Tibial artery (tissue), 4 donors: ENCODE measurements around the gene ANKRD13B.

Experiments used
- DNase-seq, 2 donors: peaks; one replicate each; pipeline ENCODE4 v3.0.0-alpha.2; 2019
- H3K27ac ChIP-seq, 2 donors: fragments of 200-600 bp; sonication (generic) in 1 of 2; 1 replicate in 1 of 2; 2 replicates in 1 of 2; pipeline ENCODE4 v1.5.1; 2018 to 2019; ENCODE audit warnings: mild to moderate bottlenecking in 1 of 2
- H3K27me3 ChIP-seq, 2 donors: fragments of 200-600 bp; sonication (generic) in 1 of 2; one replicate each; pipeline versions ENCODE4 v1.5.1 to v1.6.0; 2016 to 2019
- H3K36me3 ChIP-seq, 3 donors: fragments of 200-600 bp; sonication (generic) in 2 of 3; one replicate each; pipeline ENCODE4 v1.5.1; 2016 to 2019; ENCODE audit warnings: mild to moderate bottlenecking in 2 of 3
- H3K4me1 ChIP-seq, 4 donors: fragments of 200-600 bp; sonication (generic) in 2 of 4; 1 replicate in 3 of 4; 2 replicates in 1 of 4; pipeline ENCODE4 v1.5.1; 2016 to 2019
- H3K4me3 ChIP-seq, 2 donors: fragments of 200-600 bp; sonication (generic) in 1 of 2; 1 replicate in 1 of 2; 2 replicates in 1 of 2; pipeline ENCODE4 v1.5.1; 2018 to 2019; ENCODE audit warnings: mild to moderate bottlenecking in 2 of 2
- H3K9me3 ChIP-seq, 3 donors: fragments of 200-600 bp; sonication (generic) in 1 of 3; one replicate each; pipeline ENCODE4 v1.5.1; 2016 to 2019
- intact Hi-C: fragments of 100-400 bp; cut with DNase I; formaldehyde crosslinking; loops from one replicate; pipeline ENCODE4 v1.15.0; 2023; ENCODE audit warnings: low total_unique reads
- TF ChIP-seq, protein P1 (sequence below), 2 experiments: fragments of 200-600 bp in 1 of 2; fragments of 450-650 bp in 1 of 2; IDR thresholded peaks; one replicate each; pipeline ENCODE4 v1.5.1; 2017 to 2019; ENCODE audit warnings: antibody characterized with exemption in 2 of 2, mild to moderate bottlenecking in 1 of 2, moderate library complexity in 1 of 2

Gene ANKRD13B

DNA sequence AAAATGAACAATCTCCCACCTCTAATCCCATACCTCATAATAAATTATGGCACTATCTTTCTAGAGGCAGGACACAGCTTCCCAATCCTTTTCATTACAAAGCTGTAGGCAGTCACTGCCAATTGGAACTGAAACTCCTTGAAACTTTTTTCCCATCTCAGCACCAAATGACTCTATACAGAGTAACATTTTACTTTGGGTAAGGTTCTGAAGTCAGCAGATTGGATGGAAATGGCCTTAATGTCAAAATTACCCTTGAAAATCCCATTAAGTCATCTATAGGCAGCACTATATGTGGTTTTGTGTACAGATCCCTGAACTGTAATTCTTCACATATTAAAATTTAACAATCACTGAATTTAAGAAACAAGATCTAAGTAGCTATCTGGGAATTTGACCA lies 60.0 kb downstream of the ANKRD13B start:
- no peak overlapping the region for H3K27ac ChIP-seq
- TF ChIP-seq, protein P1, sequence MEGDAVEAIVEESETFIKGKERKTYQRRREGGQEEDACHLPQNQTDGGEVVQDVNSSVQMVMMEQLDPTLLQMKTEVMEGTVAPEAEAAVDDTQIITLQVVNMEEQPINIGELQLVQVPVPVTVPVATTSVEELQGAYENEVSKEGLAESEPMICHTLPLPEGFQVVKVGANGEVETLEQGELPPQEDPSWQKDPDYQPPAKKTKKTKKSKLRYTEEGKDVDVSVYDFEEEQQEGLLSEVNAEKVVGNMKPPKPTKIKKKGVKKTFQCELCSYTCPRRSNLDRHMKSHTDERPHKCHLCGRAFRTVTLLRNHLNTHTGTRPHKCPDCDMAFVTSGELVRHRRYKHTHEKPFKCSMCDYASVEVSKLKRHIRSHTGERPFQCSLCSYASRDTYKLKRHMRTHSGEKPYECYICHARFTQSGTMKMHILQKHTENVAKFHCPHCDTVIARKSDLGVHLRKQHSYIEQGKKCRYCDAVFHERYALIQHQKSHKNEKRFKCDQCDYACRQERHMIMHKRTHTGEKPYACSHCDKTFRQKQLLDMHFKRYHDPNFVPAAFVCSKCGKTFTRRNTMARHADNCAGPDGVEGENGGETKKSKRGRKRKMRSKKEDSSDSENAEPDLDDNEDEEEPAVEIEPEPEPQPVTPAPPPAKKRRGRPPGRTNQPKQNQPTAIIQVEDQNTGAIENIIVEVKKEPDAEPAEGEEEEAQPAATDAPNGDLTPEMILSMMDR (IDR thresholded peaks at IDR 0.05), result no peak
- no peaks in the 10 kb centered on the region for H3K27me3 ChIP-seq
- no peak overlapping the region for H3K4me3 ChIP-seq
- H3K36me3 ChIP-seq, result peaks cover 0 to 11% (median 11%) of the 10 kb centered on the region in 3 donors
- DNase-seq, result no peak
- H3K4me1 ChIP-seq, result no peaks in the 10 kb centered on the region
- intact Hi-C loops, result no loop called here
- H3K9me3 ChIP-seq, result no peaks in the 10 kb centered on the region

DNA sequence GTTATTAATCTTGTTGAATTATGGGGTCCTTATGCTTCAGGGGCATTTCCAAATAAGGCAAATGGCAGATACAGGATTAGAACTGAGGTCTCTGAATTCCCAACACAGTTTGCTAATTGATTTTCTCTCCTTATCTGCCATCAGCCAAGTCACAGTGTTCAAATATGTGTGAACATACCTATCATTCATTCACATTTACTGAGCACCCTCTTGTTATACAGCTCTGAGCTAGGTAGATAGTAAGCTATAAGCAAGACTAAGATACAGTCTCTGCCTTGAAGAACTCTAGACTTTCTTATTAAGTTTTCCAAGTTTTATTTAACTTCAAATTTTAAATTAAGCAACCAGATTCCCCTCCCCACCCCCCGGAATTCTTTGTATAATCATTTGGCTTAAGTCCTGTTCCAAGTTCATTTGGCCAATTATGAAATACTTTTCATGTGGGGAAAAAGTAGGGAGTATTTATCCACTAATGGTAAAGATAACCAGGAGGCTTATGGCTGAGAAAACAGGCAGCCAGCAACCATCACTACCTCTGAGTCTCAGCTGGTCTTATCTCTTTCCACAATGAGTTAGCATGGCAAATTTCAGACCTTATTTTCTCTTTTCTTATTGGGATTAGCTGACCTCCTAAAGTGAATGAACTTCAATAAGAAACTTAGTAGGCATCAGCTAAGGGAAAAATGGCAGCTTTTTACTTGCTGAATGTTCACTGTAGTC lies 61.2 kb downstream of the ANKRD13B start:
- Histone ChIP-seq H3K4me1 (no peaks in the 10 kb centered on the region), H3K4me3 (no peak overlapping the region), H3K27me3 (no peaks in the 10 kb centered on the region), H3K9me3 (no peaks in the 10 kb centered on the region), H3K36me3 (peaks cover 0 to 11% (median 11%) of the 10 kb centered on the region in 3 donors), H3K27ac (no peak overlapping the region)
- intact Hi-C loops, result no loop called here
- DNase-seq, result no peak
- TF ChIP-seq, protein P1 (IDR thresholded peaks at IDR 0.05), result no peak

DNA sequence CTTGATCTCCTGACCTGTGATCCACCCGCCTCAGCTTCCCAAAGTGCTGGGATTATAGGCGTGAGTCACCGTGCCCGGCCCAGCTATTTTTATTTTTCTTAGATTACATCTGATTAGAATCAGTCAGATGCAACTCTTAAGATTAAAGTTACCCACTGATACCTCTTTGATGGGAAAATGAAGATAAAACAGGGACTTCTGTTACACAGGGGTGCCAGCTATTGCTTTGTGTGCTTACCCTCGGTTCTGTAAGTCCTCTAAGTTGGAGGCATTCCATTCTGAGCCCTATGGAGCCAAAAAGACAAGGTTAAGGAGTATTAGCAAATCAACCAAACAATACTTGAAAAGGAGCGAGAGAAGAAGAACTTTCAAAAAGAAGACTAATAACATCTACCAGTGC lies 62.4 kb downstream of the ANKRD13B start:
- intact Hi-C loops, result no loop called here
- no peak overlapping the region for H3K4me3 ChIP-seq
- TF ChIP-seq, protein P1 (IDR thresholded peaks at IDR 0.05), result no peak
- H3K27me3 ChIP-seq, result no peaks in the 10 kb centered on the region
- no peak overlapping the region for H3K27ac ChIP-seq
- no peak for DNase-seq
- H3K36me3 ChIP-seq, result peaks cover 0 to 11% (median 11%) of the 10 kb centered on the region in 3 donors
- H3K9me3 ChIP-seq, result no peaks in the 10 kb centered on the region
- no peaks in the 10 kb centered on the region for H3K4me1 ChIP-seq

DNA sequence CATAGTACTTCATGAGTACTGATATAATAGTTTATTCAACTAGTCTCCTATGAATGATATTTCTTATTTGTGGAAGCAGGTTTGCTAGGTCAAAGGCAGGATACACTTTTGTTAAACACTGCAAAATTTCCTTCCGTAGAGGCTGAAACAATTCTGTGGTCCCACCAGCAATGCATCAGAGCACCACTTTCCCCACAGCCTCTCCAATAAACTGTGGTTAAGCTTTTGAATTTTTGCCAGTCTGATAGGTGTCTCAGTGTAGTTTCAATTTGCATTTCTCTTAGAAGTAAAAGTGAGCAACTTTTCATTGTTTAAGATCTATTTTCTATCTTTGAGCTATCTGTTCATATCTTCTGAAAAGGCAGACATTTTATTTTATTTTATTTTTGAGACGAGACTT lies 66.2 kb downstream of the ANKRD13B start:
- Histone ChIP-seq H3K36me3 (peaks cover 8 to 11% (median 11%) of the 10 kb centered on the region in 3 donors), H3K4me3 (no peak overlapping the region), H3K9me3 (no peaks in the 10 kb centered on the region), H3K4me1 (peaks cover 0 to 5% (median 0%) of the 10 kb centered on the region in 4 donors), H3K27ac (no peak overlapping the region), H3K27me3 (no peaks in the 10 kb centered on the region)
- TF ChIP-seq, protein P1 (IDR thresholded peaks at IDR 0.05), result no peak
- intact Hi-C loops, result no loop called here
- no peak for DNase-seq

DNA sequence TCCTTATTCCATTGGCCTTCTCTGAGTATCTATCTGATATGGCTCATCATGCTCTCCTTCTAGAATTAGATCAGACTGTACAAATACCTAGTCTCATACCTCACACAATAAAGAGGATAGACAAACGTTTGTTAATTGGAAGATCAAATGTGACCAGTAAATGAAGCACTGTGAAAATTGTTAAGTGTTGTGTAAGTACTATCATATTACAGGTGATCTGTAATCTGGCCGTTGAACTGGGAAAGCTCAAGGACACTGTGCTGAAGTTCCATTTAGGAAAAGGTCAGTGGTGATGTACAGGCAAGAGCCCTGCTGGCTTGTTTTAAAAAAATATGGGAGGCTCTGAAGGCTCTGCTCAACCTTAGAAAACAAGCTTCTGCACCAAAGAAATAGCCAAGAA lies 68.3 kb downstream of the ANKRD13B start:
- no peak overlapping the region for H3K27ac ChIP-seq
- no peaks in the 10 kb centered on the region for H3K27me3 ChIP-seq
- no peaks in the 10 kb centered on the region for H3K9me3 ChIP-seq
- TF ChIP-seq, protein P1 (IDR thresholded peaks at IDR 0.05), result no peak
- intact Hi-C loops, result no loop called here
- peaks cover 8 to 17% (median 12%) of the 10 kb centered on the region in 3 donors for H3K36me3 ChIP-seq
- no peak for DNase-seq
- peaks cover 0 to 5% (median 0%) of the 10 kb centered on the region in 4 donors for H3K4me1 ChIP-seq
- H3K4me3 ChIP-seq, result no peak overlapping the region
